Esophagus muscularis mucosa (tissue), 4 donors: ENCODE data around the gene MCM9. TPM values are rescaled to one million over a fixed set of nuclear protein-coding genes. Genes with fewer than 3 reads are reported as not detected.

Experiments used
- DNase-seq: peaks from one replicate; pipeline ENCODE4 v3.0.0-alpha.2; 2017; ENCODE audit errors: extremely low spot score
- H3K27ac ChIP-seq, 4 donors: fragments of 200-600 bp; sonication (generic); replicated peaks in 1 of 4; 1 replicate in 3 of 4; 2 replicates in 1 of 4; pipeline ENCODE4 v1.5.1; 2016 to 2019; ENCODE audit warnings: mild to moderate bottlenecking in 1 of 4
- H3K27me3 ChIP-seq, 4 donors: fragments of 200-600 bp; sonication (generic); one replicate each; pipeline versions ENCODE4 v1.5.1 to v1.6.0; 2016 to 2019
- H3K36me3 ChIP-seq, 4 donors: fragments of 200-600 bp; sonication (generic); one replicate each; pipeline ENCODE4 v1.5.1; 2016 to 2019
- H3K4me1 ChIP-seq, 4 donors: fragments of 200-600 bp; sonication (generic); one replicate each; pipeline ENCODE4 v1.5.1; 2016 to 2019
- H3K4me3 ChIP-seq, 4 donors: fragments of 200-600 bp; sonication (generic); 1 replicate in 2 of 4; 2 replicates in 2 of 4; pipeline ENCODE4 v1.5.1; 2016 to 2019; ENCODE audit warnings: mild to moderate bottlenecking in 4 of 4, moderate library complexity in 1 of 4
- H3K9me3 ChIP-seq, 4 donors: fragments of 200-600 bp; sonication (generic); 1 replicate in 3 of 4; 2 replicates in 1 of 4; pipeline ENCODE4 v1.5.1; 2016 to 2019
- CTCF ChIP-seq, 3 experiments: fragments of 200-600 bp in 2 of 3; fragments of 450-650 bp in 1 of 3; sonication (generic) in 2 of 3; IDR thresholded peaks; one replicate each; pipeline ENCODE4 v1.5.1; 2017 to 2019; ENCODE audit warnings: antibody characterized with exemption in 3 of 3, mild to moderate bottlenecking in 2 of 3, moderate library complexity in 1 of 3
- EP300 ChIP-seq: sonication (generic); formaldehyde crosslinking; IDR thresholded peaks from one replicate; pipeline ENCODE4 v1.6.1; 2017; ENCODE audit warnings: antibody characterized with exemption
- POLR2A ChIP-seq: fragments of 450-650 bp; IDR thresholded peaks from one replicate; pipeline ENCODE4 v1.6.1; 2017; ENCODE audit warnings: antibody characterized with exemption, moderate library complexity, mild to moderate bottlenecking, low read depth
- POLR2AphosphoS5 ChIP-seq, 2 donors: sonication (generic); formaldehyde crosslinking; IDR thresholded peaks; one replicate each; pipeline ENCODE4 v1.6.1; 2017; ENCODE audit warnings: antibody characterized with exemption in 2 of 2
- WGBS: methylation state at CpG from one replicate; pipeline ENCODE4 v1.1.5; 2018; 5-methylcytosine and 5-hydroxymethylcytosine counted together
- intact Hi-C: fragments of 100-400 bp; cut with DNase I; formaldehyde crosslinking; loops from one replicate; pipeline ENCODE4 v1.15.1; 2023
- total RNA-seq, 4 donors: library from RNA; depleted of rRNA; stranded (reverse); fragments of >200 nt; gene quantifications; one replicate each; pipeline versions ENCODE4 v1.1.0 to v1.2.1, GENCODE V29; 2016

The MCM9 gene
- total RNA-seq, 4 donors from 2014 or later = 10.8 to 18.1 (median 11.3) TPM

- 73% methylated on average over 2 of the region's 2 CpGs for WGBS
- DNase-seq = no peak
- no peak overlapping the region for H3K4me3 ChIP-seq
- H3K27me3 ChIP-seq = no peaks in the 10 kb centered on the region
- H3K27ac ChIP-seq = no peak overlapping the region
- intact Hi-C loops = no loop called here
- H3K36me3 ChIP-seq = no peaks in the 10 kb centered on the region
- no peaks in the 10 kb centered on the region for H3K9me3 ChIP-seq
- no peak for TF ChIP-seq CTCF (IDR thresholded peaks at IDR 0.05)
- no peak for TF ChIP-seq POLR2AphosphoS5 (IDR thresholded peaks at IDR 0.05)
- no peak for TF ChIP-seq EP300
- TF ChIP-seq POLR2A = no peak
- H3K4me1 ChIP-seq = peaks cover 0 to 6% (median under 1%) of the 10 kb centered on the region in 4 donors
Measured at GRCh38 chr6:118875672-118876071, 59.3 kb downstream of the MCM9 start.

GRCh38 chr6:118873239-118873638 lies 61.7 kb downstream of the MCM9 start:
- Histone ChIP-seq H3K4me1 (peaks cover 0 to 6% (median 0%) of the 10 kb centered on the region in 4 donors), H3K27me3 (no peaks in the 10 kb centered on the region)
- WGBS = 96% methylated on average over 2 of the region's 2 CpGs

GRCh38 chr6:118872726-118873125 lies 62.2 kb downstream of the MCM9 start:
- Histone ChIP-seq H3K4me3 (no peak overlapping the region), H3K9me3 (no peaks in the 10 kb centered on the region), H3K27me3 (no peaks in the 10 kb centered on the region), H3K4me1 (peaks cover 0 to 6% (median 0%) of the 10 kb centered on the region in 4 donors), H3K27ac (no peak overlapping the region), H3K36me3 (no peaks in the 10 kb centered on the region)
- intact Hi-C loops = no loop called here
- DNase-seq = no peak
- WGBS = 100% methylated on average over 2 of the region's 2 CpGs
- TF ChIP-seq CTCF (IDR thresholded peaks at IDR 0.05) (no peak), EP300 (no peak), POLR2A (no peak), POLR2AphosphoS5 (IDR thresholded peaks at IDR 0.05) (no peak)

More at GRCh38 chr6:118873239-118873638, 61.7 kb downstream of the MCM9 start:
- Histone ChIP-seq H3K4me3 (no peak overlapping the region), H3K27ac (no peak overlapping the region), H3K9me3 (no peaks in the 10 kb centered on the region), H3K36me3 (no peaks in the 10 kb centered on the region)
- intact Hi-C loops = no loop called here
- DNase-seq = no peak
- TF ChIP-seq CTCF (IDR thresholded peaks at IDR 0.05) (no peak), EP300 (no peak), POLR2AphosphoS5 (IDR thresholded peaks at IDR 0.05) (no peak), POLR2A (no peak)

- Histone ChIP-seq H3K27me3 (no peaks in the 10 kb centered on the region), H3K4me1 (peaks cover 0 to 5% (median 0%) of the 10 kb centered on the region in 4 donors), H3K4me3 (no peak overlapping the region), H3K27ac (no peak overlapping the region), H3K36me3 (no peaks in the 10 kb centered on the region), H3K9me3 (no peaks in the 10 kb centered on the region)
- TF ChIP-seq POLR2A = no peak
- TF ChIP-seq EP300 = no peak
- no peak for TF ChIP-seq CTCF (IDR thresholded peaks at IDR 0.05)
- TF ChIP-seq POLR2AphosphoS5 (IDR thresholded peaks at IDR 0.05) = no peak
- intact Hi-C loops = no loop called here
- no peak for DNase-seq
Measured at GRCh38 chr6:118872318-118872717, 62.6 kb downstream of the MCM9 start.

GRCh38 chr6:118871331-118871730 lies 63.6 kb downstream of the MCM9 start:
- intact Hi-C loops = no loop called here
- no peaks in the 10 kb centered on the region for H3K9me3 ChIP-seq
- DNase-seq = no peak
- H3K27ac ChIP-seq = no peak overlapping the region
- H3K36me3 ChIP-seq = no peaks in the 10 kb centered on the region
- H3K27me3 ChIP-seq = no peaks in the 10 kb centered on the region
- TF ChIP-seq CTCF (IDR thresholded peaks at IDR 0.05) (no peak), EP300 (no peak), POLR2AphosphoS5 (IDR thresholded peaks at IDR 0.05) (no peak), POLR2A (no peak)
- H3K4me3 ChIP-seq = no peak overlapping the region
- 91% methylated on average over 5 of the region's 5 CpGs for WGBS
- no peaks in the 10 kb centered on the region for H3K4me1 ChIP-seq
